GM10266 (cell line): ENCODE results near the gene MEGF8.

Source experiments
- DNase-seq: peaks from one replicate; pipeline ENCODE4 v3.0.0; 2012; ENCODE audit errors: extremely low spot score
- CTCF ChIP-seq: IDR thresholded peaks from 2 replicates; pipeline ENCODE4 v1.5.1; 2012; ENCODE audit warnings: mild to moderate bottlenecking, low read depth; ENCODE audit not compliant: control insufficient read depth, insufficient read depth; ENCODE audit errors: missing control alignments

MEGF8 gene

GRCh38 chr19:42389899-42390298, 64.5 kb downstream of the MEGF8 start, which contains the start of gene CNFN:
Gene CNFN, minus strand, starts transcription at chr19:42390297. Its CDS starts 1,260 bp downstream, at chr19:42389037.
- DNase-seq = no peak
- no peak for TF ChIP-seq CTCF

DNA sequence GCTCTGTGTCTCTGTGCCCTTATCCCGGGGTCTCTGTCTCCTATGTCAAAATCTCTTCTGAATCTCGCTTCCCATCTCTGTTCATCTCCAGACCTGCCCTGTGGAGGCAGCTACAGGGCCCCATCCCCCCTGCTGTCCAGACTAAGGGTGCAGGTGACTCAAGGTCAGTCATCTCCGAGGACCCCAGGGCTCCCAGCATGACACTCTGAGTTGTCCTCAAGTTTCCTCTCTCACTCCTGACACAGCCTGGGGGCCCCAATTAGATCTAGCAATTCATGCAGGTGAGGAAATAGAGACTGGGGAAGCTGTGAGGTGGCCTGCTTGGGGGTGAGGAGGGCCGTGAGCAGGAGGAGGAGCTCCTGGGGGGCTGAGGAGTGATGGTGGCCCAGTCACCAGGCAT, 66.7 kb downstream of the MEGF8 start:
- DNase-seq = no peak
- no peak for TF ChIP-seq CTCF

GRCh38 chr19:42394751-42395150, 69.3 kb downstream of the MEGF8 start:
- DNase-seq = no peak

DNA sequence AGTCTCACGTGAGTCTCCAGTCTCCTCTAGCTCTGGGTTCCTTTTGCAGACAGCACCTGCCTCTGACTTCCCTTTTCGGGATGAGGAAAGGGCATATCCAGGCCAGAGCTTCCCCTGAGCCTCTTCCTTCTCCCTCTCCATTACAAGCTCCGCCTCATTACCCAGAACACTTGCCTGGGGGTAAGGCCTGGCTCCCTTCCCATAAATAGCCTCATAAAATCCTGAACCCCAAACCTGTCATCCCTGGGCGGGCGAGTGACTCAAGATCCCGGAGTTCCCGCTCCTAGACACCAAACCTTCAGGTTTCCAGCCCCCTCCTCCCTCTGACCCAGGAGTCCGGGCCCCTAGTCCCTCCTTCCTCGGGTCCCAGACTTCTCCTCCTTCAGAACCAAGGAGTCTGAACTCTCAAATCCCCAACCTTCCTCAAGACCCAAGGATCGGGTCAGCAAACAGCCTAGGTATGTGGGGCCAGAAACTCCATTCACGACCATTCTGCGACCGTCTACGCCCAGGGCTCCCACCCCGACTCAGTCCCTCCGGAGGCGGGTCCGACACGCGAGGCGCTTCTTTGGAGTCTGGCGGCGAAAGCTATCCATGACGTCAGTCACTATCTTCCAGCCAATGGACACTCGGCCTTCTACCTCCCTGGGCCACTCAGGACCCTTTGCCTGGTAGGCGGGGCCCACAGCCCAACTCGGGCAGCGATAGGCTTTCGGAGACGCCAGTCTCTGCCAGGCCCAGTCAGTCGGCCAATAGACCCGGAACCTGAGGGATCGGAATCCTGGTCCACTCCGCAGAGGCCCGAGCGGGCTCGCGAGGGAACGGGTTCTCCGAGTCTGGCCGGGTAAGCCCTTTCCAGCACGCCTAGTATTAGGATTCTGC, 71.2 kb downstream of the MEGF8 start:
- peak; percentile 100 for DNase-seq
- no peak for TF ChIP-seq CTCF

More at GRCh38 chr19:42394751-42395150, 69.3 kb downstream of the MEGF8 start:
- TF ChIP-seq CTCF = no peak

GRCh38 chr19:42397263-42398166, 72.1 kb downstream of the MEGF8 start:
- DNase-seq = no peak
- TF ChIP-seq CTCF = no peak

DNA sequence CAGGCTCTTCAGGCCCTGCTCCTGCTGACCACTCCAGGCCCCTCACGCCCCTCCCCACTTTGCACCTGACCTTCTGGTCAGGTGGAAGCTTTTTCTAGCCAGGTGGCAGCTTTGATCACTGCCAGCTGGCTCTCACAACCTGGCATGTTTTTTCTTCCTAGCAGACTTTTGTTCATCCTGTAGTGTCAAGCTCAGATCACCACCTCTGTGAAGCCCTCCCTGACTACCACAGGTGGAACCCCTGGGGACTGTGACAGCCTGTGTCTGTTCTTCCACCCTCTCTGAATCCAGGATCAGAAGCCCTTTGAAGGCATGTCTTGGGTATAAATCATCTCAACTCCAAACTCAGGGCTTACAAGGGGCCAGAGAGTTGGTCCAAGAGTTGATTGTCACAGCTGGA, 75.0 kb downstream of the MEGF8 start:
- TF ChIP-seq CTCF = no peak
- DNase-seq = no peak
